ENCODE results near the gene PPARG.
"Not testable (repeated sequence)": the region's sequence is repeated elsewhere in the genome, so short reads cannot be mapped to it uniquely, and the experiment has no call there.

DNA sequence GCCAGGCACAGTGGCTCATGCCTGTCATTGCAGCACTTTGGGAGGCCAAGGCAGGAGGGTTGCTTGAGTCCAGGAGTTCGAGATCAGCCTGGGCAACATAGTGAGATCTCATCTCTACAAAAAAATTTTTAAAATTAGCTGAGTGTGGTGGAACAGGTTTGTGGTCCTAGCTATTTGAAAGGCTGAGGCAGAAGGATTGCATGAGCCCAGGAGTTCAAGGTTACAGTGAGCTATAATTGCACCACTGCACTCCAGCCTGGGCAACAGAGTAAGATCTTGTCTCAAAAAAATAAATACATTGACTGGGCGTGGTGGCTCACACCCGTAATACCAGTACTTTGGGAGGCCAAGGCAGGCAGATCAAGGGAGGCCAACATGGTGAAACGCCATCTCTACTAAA lies 168.5 kb downstream of the PPARG start:
- TF ChIP-seq POLR2AphosphoS5 (IDR thresholded peaks at IDR 0.05; ENCODE audit: low read depth, low read length); CTCF (IDR thresholded peaks at IDR 0.05 in 2 of 3, conservative IDR thresholded peaks at IDR 0.05 in 1 of 3; ENCODE audit: borderline replicate concordance in 1 of 3, insufficient read depth in 1 of 3, low read depth in 2 of 3, low read length in 2 of 3); ELF1 (IDR thresholded peaks at IDR 0.05; ENCODE audit: borderline replicate concordance, low read depth); EZH2phosphoT487 (IDR thresholded peaks at IDR 0.05; ENCODE audit: borderline replicate concordance); ZNF274 (IDR thresholded peaks at IDR 0.05; ENCODE audit: low read depth, low read length); EZH2 (IDR thresholded peaks at IDR 0.05); SP1 (IDR thresholded peaks at IDR 0.05; ENCODE audit: low read depth); ZFX (IDR thresholded peaks at IDR 0.05); MAX (IDR thresholded peaks at IDR 0.05); POLR2A (IDR thresholded peaks at IDR 0.05; ENCODE audit: borderline replicate concordance, extremely low read depth, insufficient read depth, insufficient read length); RAD21 (IDR thresholded peaks at IDR 0.05; ENCODE audit: low read depth); SRF (IDR thresholded peaks at IDR 0.05; ENCODE audit: low read depth); CEBPB (IDR thresholded peaks at IDR 0.05; ENCODE audit: low read depth): not testable (repeated sequence)
